NCI-H1694 treated with DMSO at 0.1 percent for 48 hours (cell line): ENCODE data around the gene MRPS27.

Experiments used
- DNase-seq: peaks from one replicate; lab custom pipeline; 2025; lab: John Stamatoyannopoulos, UW

The MRPS27 gene

DNA sequence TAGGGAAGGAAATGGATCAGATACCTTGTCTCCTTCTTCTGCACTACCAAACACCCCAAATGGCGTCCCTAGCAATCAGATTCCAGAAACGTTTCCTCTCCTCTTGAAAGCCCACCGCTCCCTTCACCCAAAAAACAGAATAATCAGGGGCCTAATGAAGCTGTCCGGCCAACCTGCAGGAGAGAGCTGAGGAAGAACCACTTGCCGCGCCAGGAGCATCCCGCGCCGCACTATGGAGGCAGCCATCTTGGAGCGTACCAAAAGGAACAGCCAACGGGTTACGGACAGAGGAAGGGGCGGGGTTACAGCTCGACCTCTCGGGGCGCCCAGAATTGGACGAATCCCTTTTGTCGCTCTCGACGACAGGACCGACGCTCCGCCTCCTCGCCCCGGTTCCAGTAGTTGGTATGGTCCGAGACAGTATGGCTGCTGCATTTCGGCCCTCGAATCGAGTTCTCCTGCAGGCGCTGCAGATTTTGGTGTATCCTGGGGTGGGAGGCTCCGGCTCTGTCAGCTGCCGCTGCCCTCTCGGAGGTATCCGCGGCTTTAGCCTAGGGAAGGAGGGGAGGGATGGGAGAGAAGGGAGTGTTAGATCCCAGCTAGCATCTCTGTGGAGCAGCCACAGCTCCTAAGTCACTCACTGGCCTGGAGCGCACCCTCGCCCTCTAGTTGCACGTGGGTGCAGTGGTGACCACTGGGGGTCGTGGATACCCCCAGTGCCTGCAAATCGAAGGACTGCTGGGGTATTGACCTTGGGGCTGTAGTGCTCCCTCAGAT lies at the start of gene MRPS27, which contains the start of gene PTCD2:
Gene MRPS27 (minus strand): TSS at position 265 of the 777 bp plus-strand sequence. CDS start 19 bp downstream, at position 246.
Gene PTCD2 (plus strand): TSS at position 398 of the 777 bp plus-strand sequence. CDS start 10 bp downstream, at position 408.
- DNase-seq: peak; percentile 93

DNA sequence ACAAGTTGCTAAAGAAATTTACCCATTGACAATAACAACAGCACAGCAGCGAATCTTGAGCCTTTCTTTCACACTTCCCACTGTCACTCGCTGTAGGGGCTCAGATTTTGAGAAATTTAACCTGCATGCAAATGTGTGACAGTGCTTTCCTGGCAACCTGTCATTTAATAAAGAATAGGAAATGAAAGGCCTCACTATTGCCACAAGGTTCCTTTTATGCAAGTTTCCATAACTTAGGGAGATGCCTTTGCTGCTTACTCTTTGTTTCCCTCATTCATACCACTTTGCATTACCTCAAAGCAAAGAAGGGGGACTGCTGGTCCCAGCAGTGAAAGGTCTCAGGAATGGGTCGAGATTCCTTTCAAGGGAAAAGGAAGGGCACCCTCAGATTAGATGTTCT lies 49.7 kb upstream of the MRPS27 start:
- no peak for DNase-seq

DNA sequence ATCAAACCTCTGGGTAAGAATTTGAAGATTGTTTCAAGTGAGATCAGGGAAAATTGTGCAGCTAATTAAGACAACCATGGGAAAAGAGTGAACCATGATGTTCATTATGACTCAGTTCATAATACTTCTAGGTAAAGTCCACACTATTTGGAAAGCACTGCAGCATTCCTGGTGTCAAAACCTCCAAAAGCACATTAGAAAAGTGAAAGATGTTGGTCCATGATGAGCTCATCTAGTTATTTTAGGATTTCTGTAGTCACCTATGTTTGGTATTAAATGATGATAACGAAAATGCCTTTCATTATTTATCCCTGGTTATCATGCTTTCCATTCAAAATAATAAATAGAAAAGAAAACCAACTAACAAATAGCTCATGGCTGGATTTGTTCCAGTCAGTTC lies 49.3 kb upstream of the MRPS27 start:
- DNase-seq: no peak

- DNase-seq: no peak
Observed at GRCh38 chr5:72368271-72368670, 48.2 kb upstream of the MRPS27 start.

DNA sequence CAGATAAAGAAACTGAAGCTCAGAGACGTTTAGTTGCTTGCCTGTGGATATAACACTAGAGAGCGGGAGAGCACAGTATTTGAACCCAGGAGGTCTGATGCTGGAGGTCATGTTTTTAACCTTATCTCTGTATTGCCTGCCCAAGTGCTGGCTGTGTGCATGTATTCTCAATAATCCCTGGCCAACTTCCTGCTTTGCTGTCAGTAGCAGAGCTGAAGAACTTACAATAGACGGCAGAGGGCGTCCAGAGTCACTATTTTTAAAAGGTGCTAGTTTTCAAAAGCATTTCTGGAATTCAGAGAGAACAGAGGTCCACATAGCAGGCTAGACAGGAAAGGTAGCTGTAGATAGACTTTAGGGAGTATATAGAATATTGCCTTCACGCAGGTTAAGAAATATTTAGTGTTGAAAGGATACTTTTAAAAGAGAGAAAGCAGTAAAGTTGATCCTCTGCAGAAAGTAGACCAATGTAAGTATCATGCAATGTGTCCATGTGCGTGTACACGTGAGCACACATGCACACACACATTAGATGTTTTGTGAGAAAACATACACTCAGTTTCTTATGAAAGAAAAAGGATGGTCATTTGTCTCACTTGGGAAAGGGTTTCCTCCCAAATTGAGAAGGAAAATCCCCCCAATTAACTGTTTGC lies 46.4 kb upstream of the MRPS27 start:
- DNase-seq: peak; percentile 76

DNA sequence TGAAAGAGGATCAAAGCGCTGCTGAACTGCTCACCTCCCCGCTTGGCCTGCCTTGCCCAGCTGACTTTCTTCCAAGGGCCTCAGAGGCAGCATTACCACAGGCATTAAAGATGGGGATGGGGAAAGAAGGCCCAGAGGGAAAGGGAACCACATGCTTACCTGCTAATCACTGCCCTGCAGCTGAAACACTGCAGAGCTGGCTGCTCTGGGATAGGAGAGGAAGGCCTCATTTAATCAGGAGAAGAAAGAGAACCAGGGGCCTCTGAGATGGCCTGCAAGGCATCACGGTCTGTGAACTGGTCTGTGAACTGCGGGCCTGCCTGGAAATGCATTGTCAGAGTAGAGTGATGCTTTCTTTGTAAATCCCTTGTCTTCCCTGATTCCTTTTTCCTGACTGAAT lies 44.9 kb upstream of the MRPS27 start:
- DNase-seq: no peak

DNA sequence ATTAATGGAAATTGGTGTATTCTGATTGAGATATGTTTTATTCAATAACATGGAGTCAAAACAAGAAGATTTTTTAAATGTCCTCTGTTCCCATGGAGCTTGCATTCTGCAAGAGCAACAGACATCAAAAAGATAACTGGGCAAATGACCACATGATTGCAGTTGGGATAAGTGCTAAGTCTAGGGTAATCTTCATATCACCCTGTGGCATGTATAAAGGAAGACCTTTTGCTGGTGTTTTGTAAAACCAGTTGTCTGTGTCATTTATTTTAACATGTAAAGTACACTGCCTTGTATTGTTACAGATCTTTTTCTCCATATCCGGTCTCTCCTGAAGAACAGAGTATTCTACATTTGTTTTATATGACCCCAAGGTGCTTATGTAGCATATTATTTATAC lies 44.1 kb upstream of the MRPS27 start:
- DNase-seq: no peak

- DNase-seq: no peak
Observed at GRCh38 chr5:72363166-72363802, 43.2 kb upstream of the MRPS27 start.

DNA sequence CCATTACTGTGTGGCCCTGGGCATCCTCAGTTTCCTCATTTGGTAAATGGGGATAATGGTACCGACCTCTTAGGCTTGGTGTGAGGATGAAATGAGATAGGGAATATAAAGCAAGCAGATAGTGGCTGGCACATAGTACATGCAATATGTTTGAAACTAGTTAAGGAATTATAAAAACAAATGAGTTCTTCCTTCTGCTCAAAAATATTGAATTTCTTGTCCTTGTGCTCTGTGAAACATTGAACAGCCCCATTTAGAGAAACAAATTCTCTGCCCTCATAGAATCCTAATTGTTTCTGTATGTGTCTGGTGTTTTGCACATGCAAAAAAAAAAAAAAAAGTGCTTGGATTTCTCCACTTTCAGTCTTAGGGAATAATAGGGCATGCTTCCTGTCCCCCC lies 39.8 kb upstream of the MRPS27 start:
- no peak for DNase-seq

- DNase-seq: no peak
Observed at GRCh38 chr5:72358925-72359324, 38.9 kb upstream of the MRPS27 start.

DNA sequence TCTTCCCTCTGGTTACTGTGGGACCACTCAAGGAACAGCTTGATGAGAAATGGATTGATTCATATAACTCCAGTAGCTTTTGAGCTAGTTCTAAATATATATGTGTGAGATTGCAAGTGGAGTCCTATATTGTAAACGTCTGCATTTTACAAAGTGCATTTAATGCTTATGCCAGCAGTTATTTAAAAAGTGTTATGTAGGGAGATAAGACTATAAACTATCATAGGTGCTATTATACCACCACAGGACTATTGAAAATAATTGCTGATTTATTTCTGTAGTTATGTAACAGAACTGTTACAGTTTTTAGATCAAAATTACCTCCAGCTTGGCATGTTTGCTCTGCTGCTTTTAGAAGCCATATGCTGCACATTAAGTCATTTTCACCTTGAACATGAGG lies 36.3 kb upstream of the MRPS27 start:
- peak; percentile 11 for DNase-seq

DNA sequence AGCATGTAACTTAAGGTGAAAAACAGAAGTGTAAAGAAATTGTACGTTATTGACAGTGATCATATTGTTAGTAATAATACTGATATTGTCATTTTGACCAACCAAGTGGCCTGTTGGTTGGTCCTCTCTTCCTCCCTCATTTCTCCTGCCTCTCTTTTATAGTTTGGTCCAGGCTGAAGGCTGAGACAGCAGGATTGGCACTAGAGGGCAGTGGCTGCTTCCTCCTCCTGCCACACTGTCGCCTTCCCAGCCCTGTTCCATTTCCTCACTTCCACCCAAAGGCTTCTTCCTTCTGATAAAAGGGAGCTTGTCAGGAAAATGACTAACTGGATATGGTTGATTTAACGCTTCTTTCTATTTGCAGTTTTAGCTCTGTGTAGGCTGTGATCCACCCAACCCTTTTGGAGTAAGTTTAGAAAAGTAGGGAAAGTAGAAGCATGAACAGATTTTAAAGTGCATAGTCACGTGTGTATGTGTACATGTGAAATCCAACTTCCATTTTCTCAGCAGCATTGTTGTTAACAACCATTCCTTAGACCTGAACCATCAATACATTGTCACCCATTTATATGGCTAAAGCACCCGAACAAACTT lies 35.8 kb upstream of the MRPS27 start:
- DNase-seq: peak; percentile 7

GRCh38 chr5:72353046-72353445 lies 33.0 kb upstream of the MRPS27 start:
- DNase-seq: no peak

- DNase-seq: no peak
Observed at GRCh38 chr5:72352616-72353015, 32.6 kb upstream of the MRPS27 start.

DNA sequence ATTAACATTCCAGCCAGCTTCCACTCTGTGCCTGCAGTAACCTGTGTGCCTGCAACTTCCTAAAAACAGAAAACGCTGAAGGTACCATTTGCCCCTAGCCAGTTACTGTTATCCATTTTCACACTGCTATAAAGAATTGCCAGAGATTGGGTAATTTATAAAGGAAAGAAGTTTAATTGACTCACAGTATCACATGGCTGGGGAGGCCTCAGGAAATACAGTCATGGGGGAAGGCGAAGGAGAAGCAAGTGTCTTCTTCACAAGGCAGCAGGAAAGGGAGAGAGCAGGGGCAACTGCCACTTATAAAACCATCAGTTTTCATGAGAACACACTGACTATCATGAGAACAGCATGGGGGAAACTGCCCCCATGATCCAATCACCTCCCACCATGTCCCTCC lies 31.3 kb upstream of the MRPS27 start:
- DNase-seq: no peak

DNA sequence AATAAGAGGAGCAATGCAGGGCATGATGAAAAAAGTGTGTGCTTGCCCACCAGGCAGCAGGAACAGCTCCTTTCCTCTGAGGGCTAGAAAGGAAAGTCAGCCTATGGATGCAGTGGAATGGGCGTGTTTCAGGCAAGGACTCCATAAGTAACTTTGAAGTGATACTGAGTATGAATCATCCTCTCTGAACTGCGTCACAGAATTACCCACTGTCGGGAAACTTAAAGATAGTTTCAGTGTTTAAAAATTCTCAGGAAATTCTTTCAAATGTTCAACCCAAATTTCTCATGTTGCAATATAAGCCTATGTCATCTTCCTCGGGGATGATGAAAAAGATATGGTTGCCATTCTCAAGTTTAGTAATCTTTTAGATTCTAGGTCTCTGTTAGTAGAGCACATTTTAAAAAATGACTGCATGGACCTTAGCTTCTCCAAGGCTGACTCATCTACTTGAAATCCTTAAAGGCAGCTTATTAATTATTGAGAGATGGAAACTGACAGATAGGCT lies 27.8 kb upstream of the MRPS27 start:
- no peak for DNase-seq

GRCh38 chr5:72346398-72346797 lies 26.4 kb upstream of the MRPS27 start:
- no peak for DNase-seq

DNA sequence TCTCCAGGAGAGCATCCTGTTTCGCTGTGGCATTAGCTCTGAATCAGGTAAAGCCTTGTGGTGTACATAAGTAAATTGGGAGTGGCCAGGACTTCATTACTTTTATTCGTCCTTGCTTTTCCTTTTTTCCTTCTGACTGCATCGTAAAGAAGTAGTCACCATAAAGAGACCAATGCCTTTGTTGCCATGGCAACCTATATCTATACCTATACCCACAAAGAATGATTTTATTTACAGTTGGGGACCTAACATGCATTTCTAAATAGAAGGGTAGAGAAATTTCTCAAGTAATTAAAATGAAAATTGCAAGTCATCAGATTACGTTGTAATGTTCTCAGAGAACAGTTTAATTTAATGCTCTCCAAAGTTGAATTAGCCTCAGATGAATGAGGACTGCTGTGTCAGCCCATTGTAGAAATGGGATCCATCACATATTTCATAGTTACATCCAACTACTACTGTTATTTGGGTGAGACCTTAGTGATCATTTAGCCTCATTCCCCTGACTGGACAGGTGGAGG lies 18.7 kb upstream of the MRPS27 start:
- DNase-seq: no peak

DNA sequence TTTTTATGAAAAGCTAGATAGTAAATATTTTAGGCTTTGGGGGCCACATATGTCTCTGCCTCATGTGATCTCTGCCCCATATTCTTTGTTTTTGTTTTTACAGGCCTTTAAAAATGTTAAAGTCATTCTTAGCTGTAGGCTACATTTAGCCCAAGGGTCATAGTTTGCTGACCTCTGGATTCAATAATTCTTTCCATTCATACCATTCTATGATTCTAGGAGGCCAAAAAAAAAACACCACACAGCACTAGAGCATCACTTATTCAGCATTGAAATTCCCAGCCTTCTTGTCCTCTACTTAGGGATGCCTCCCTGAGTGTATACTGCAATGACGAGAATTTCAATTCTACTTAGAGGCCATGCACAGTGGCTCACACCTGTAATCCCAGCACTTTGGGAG lies 17.1 kb upstream of the MRPS27 start:
- no peak for DNase-seq

GRCh38 chr5:72330712-72331111 lies 10.7 kb upstream of the MRPS27 start:
- no peak for DNase-seq

GRCh38 chr5:72328172-72328571 lies 8.1 kb upstream of the MRPS27 start:
- DNase-seq: peak; percentile 94

GRCh38 chr5:72326306-72326649 lies 6.2 kb upstream of the MRPS27 start:
- DNase-seq: peak; percentile 61
